Measurements from ENCODE around the gene FNIP2. TPM values are rescaled to one million over a fixed set of nuclear protein-coding genes. Genes with fewer than 3 reads are reported as not detected.

FNIP2 gene
- total and polyA plus RNA-seq, 9 of the 15 experiments (the other 6 are each of a cell fraction or from before 2014, with no cell fraction given) = 1.7 to 15.5 (median 8.3) TPM

GRCh38 chr4:158722291-158722916 lies 46.4 kb upstream of the FNIP2 start (continued):
- TF ChIP-seq U2AF2 (optimal IDR thresholded peaks at IDR 0.05; ENCODE audit: low read depth, low read length) (no peak), ZNF561 (CRISPR knock-in tag; conservative IDR thresholded peaks at IDR 0.05) (no peak), ELK3 (CRISPR knock-in tag; IDR thresholded peaks at IDR 0.05) (no peak), BRD4 (IDR thresholded peaks at IDR 0.05) (no peak), ZNF436 (CRISPR knock-in tag; IDR thresholded peaks at IDR 0.05) (no peak), ZNF140 (CRISPR knock-in tag; IDR thresholded peaks at IDR 0.05) (no peak), RBFOX2 (IDR thresholded peaks at IDR 0.05; ENCODE audit: low read depth, low read length) (no peak), FOXA1 (IDR thresholded peaks at IDR 0.05; ENCODE audit: borderline replicate concordance) (no peak), ZKSCAN1 (IDR thresholded peaks at IDR 0.05; ENCODE audit: low read depth, low read length) (no peak), THRA (IDR thresholded peaks at IDR 0.05) (no peak), ZNF23 (CRISPR knock-in tag; IDR thresholded peaks at IDR 0.05) (no peak), RBM17 (IDR thresholded peaks at IDR 0.05; ENCODE audit: borderline replicate concordance, low read depth, low read length) (no peak), PURB (CRISPR knock-in tag; IDR thresholded peaks at IDR 0.05; ENCODE audit: low read depth) (no peak), FOSL1 (tag; conservative IDR thresholded peaks at IDR 0.05) (no peak), BCOR (IDR thresholded peaks at IDR 0.05) (no peak), TAF9B (IDR thresholded peaks at IDR 0.05; ENCODE audit: partially characterized antibody) (no peak), CSDE1 (IDR thresholded peaks at IDR 0.05) (no peak), MXI1 (IDR thresholded peaks at IDR 0.05; ENCODE audit: low read depth, low read length) (peak; percentile 59; the same call in 1 of the 2 replicates), CBX1 (IDR thresholded peaks at IDR 0.05; ENCODE audit: low read depth) (no peak), LARP7 (IDR thresholded peaks at IDR 0.05) (no peak), CTCF (IDR thresholded peaks at IDR 0.05 in 2 of 3, conservative IDR thresholded peaks at IDR 0.05 in 1 of 3; ENCODE audit: insufficient read depth in 2 of 3, low read depth in 1 of 3, low read length in 3 of 3) (no peak), GTF2E2 (tag; IDR thresholded peaks at IDR 0.05) (no peak)

Measured in K562 (cell line).